ENCODE measurements around the gene MRFAP1.
"Not testable (repeated sequence)": the region's sequence is repeated elsewhere in the genome, so short reads cannot be mapped to it uniquely, and the experiment has no call there.

Gene MRFAP1

GRCh38 chr4:6663596-6664393, 23.3 kb downstream of the MRFAP1 start:
- DNase-seq (ENCODE audit: low read depth, low spot score), result no peak

- no peak for DNase-seq (ENCODE audit: low read depth, low spot score)
Observed at GRCh38 chr4:6665320-6665654, 24.8 kb downstream of the MRFAP1 start.

- no peak for DNase-seq (ENCODE audit: low read depth, low spot score)
Observed at GRCh38 chr4:6668391-6668790, 27.9 kb downstream of the MRFAP1 start.

- DNase-seq (ENCODE audit: low read depth, low spot score), result no peak
Observed at GRCh38 chr4:6671648-6672047, 31.2 kb downstream of the MRFAP1 start.

GRCh38 chr4:6672131-6672530, 31.6 kb downstream of the MRFAP1 start:
- no peak for DNase-seq (ENCODE audit: low read depth, low spot score)

GRCh38 chr4:6672541-6673190, 32.2 kb downstream of the MRFAP1 start:
- not testable (repeated sequence) for DNase-seq (ENCODE audit: low read depth, low spot score)

- DNase-seq (ENCODE audit: low read depth, low spot score), result peak; percentile 78
Observed at GRCh38 chr4:6673191-6673659, 32.7 kb downstream of the MRFAP1 start.

- peak; percentile 94 for DNase-seq (ENCODE audit: low read depth, low spot score)
Observed at GRCh38 chr4:6673660-6674499, 33.4 kb downstream of the MRFAP1 start.

GRCh38 chr4:6674500-6675149, 34.1 kb downstream of the MRFAP1 start:
- peak; percentile 51 for DNase-seq (ENCODE audit: low read depth, low spot score)

- DNase-seq (ENCODE audit: low read depth, low spot score), result no peak
Observed at GRCh38 chr4:6676722-6677558, 36.5 kb downstream of the MRFAP1 start.

GRCh38 chr4:6680372-6681034, 40.0 kb downstream of the MRFAP1 start:
- DNase-seq (ENCODE audit: low read depth, low spot score), result peak; percentile 69

GRCh38 chr4:6681191-6681590, 40.7 kb downstream of the MRFAP1 start:
- no peak for DNase-seq (ENCODE audit: low read depth, low spot score)

- no peak for DNase-seq (ENCODE audit: low read depth, low spot score)
Observed at GRCh38 chr4:6682862-6683590, 42.5 kb downstream of the MRFAP1 start.

GRCh38 chr4:6684656-6685055, 44.2 kb downstream of the MRFAP1 start:
- no peak for DNase-seq (ENCODE audit: low read depth, low spot score)

GRCh38 chr4:6686104-6686787, 45.8 kb downstream of the MRFAP1 start:
- DNase-seq (ENCODE audit: low read depth, low spot score), result no peak

- peak; percentile 79 for DNase-seq (ENCODE audit: low read depth, low spot score)
Observed at GRCh38 chr4:6687947-6688878, 47.7 kb downstream of the MRFAP1 start.

GRCh38 chr4:6688879-6689505, 48.5 kb downstream of the MRFAP1 start:
- peak; percentile 98 for DNase-seq (ENCODE audit: low read depth, low spot score)

Measured in ELF-1 (cell line).